Ovary (tissue), 9 donors: ENCODE data around the gene BAIAP2L2. TPM values are rescaled to one million over a fixed set of nuclear protein-coding genes. Genes with fewer than 3 reads are reported as not detected.
A peak's percentile ranks its signal among the peaks of the same experiment; 100 is the strongest.
"Not testable (repeated sequence)": the region's sequence is repeated elsewhere in the genome, so short reads cannot be mapped to it uniquely, and the experiment has no call there.

ENCODE experiments used
- DNase-seq, 5 donors: peaks; one replicate each; pipeline ENCODE4 v3.0.0-alpha.2; 2019 to 2020
- H3K27ac ChIP-seq, 2 donors: fragments of 200-600 bp; one replicate each; pipeline versions ENCODE4 v1.5.1 to v1.8.0; 2019 to 2022
- H3K27me3 ChIP-seq: fragments of 200-600 bp; one replicate; pipeline ENCODE4 v1.8.0; 2022
- H3K36me3 ChIP-seq: fragments of 200-600 bp; sonication (generic); one replicate; pipeline ENCODE4 v1.5.1; 2019
- H3K4me1 ChIP-seq: one replicate; pipeline ENCODE4 v1.8.1; 2013; ENCODE audit warnings: mild to moderate bottlenecking, moderate library complexity; ENCODE audit not compliant: insufficient read depth
- H3K4me3 ChIP-seq: fragments of 200-600 bp; sonication (generic); one replicate; pipeline ENCODE4 v1.5.1; 2017
- H3K9me3 ChIP-seq, 2 donors: fragments of 200-600 bp in 1 of 2; sonication (generic) in 1 of 2; one replicate each; pipeline versions ENCODE4 v1.5.1 to v1.8.1; 2013 to 2019; ENCODE audit warnings: mild to moderate bottlenecking in 1 of 2, moderate library complexity in 1 of 2
- CTCF ChIP-seq, 3 donors: fragments of 450-650 bp in 2 of 3; fragments of 200-600 bp in 1 of 3; IDR thresholded peaks; one replicate each; pipeline versions ENCODE4 v1.5.1 to v1.8.0; 2016 to 2022; ENCODE audit warnings: antibody characterized with exemption in 3 of 3, mild to moderate bottlenecking in 1 of 3
- EP300 ChIP-seq: sonication (generic); formaldehyde crosslinking; IDR thresholded peaks from one replicate; pipeline ENCODE4 v1.6.1; 2017; ENCODE audit warnings: antibody characterized with exemption
- POLR2A ChIP-seq: fragments of 450-650 bp; IDR thresholded peaks from one replicate; pipeline ENCODE4 v1.6.1; 2017; ENCODE audit warnings: antibody characterized with exemption, mild to moderate bottlenecking, moderate library complexity
- WGBS, 3 donors: extraction: QIAGEN DNeasy Blood & Tissue Kit in 1 of 3; methylation state at CpG; one replicate each; pipeline versions ENCODE4 v1.1.5 to v1.1.7; 2013 to 2017; 5-methylcytosine and 5-hydroxymethylcytosine counted together
- intact Hi-C, 4 donors: fragments of 100-400 bp; cut with DNase I; formaldehyde crosslinking; loops; one replicate each; pipeline versions ENCODE4 v1.11.0 to v1.15.1; 2022 to 2023
- polyA plus RNA-seq, 2 donors: library from polyadenylated mRNA; stranded (reverse); fragments of 200-250 nt in 1 of 2; fragments of 350-450 nt in 1 of 2; fragmentation: Illumina TruSeq in 1 of 2; extraction: RNeasy Lipid Tissue Mini Kit (QIAGEN cat#74804) in 1 of 2; gene quantifications; one replicate each; pipeline ENCODE4 v1.2.3, GENCODE V29; 2013 to 2014
- total RNA-seq, 7 donors: library from RNA; depleted of rRNA in 2 of 7; stranded (reverse); fragments of >200 nt in 2 of 7; fragmentation: NEBNext Ultra II Directional in 3 of 7; extraction: Animal tissue kit (Norgen Biotek cat#: 25700) in 3 of 7; gene quantifications; one replicate each; pipeline versions ENCODE4 v1.1.0 to v1.2.4, GENCODE V29; 2016 to 2023
- donor health status: DM: no; HTN: no; CAD: no; lungs with moderate emphysema.
- donor health status: DM: no; HTN: no; CAD: no.
- donor health status: Bipolar disorder and iron deficiency.
- donor health status: DM: yes; HTN: yes; CAD: no.
- donor health status: DM: no; HTN: no; CAD: no.
- donor health status: DM: yes; HTN: yes; CAD: no.

The BAIAP2L2 gene
- total and polyA plus RNA-seq, 9 donors, result 0.40 to 3.1 (median 1.2) TPM; not detected in 1

GRCh38 chr22:38040953-38041759 lies 69.3 kb downstream of the BAIAP2L2 start:
- Histone ChIP-seq H3K36me3 (no peaks in the 10 kb centered on the region), H3K27me3 (no peaks in the 10 kb centered on the region), H3K9me3 (no peaks in the 10 kb centered on the region), H3K4me3 (no peak overlapping the region), H3K4me1 (no peaks in the 10 kb centered on the region), H3K27ac (no peak overlapping the region)
- no peak for TF ChIP-seq POLR2A
- TF ChIP-seq EP300, result no peak
- no peak for TF ChIP-seq CTCF (IDR thresholded peaks at IDR 0.05)
- peak in 1 of 5 donors; percentile 50 for DNase-seq
- WGBS, 3 donors, result 64 to 71% (median 66%) methylated on average over 20 of the region's 20 CpGs
- intact Hi-C loops, result no loop called here

- no peak overlapping the region for H3K27ac ChIP-seq
Observed at GRCh38 chr22:38038890-38039812, 71.3 kb downstream of the BAIAP2L2 start.

GRCh38 chr22:38038426-38038825 lies 72.1 kb downstream of the BAIAP2L2 start:
- no peak overlapping the region for H3K4me3 ChIP-seq
- peaks cover 4% of the 10 kb centered on the region for H3K4me1 ChIP-seq
- H3K36me3 ChIP-seq, result no peaks in the 10 kb centered on the region
- WGBS, 3 donors, result 93 to 98% (median 96%) methylated on average over 22 to 23 of the region's 23 CpGs
- no peak overlapping the region for H3K27ac ChIP-seq
- H3K9me3 ChIP-seq, result no peaks in the 10 kb centered on the region
- no peak for DNase-seq
- intact Hi-C loops, result no loop called here
- H3K27me3 ChIP-seq, result no peaks in the 10 kb centered on the region
- TF ChIP-seq POLR2A, result no peak
- TF ChIP-seq CTCF (IDR thresholded peaks at IDR 0.05), result no peak
- no peak for TF ChIP-seq EP300

More at GRCh38 chr22:38038890-38039812, 71.3 kb downstream of the BAIAP2L2 start:
- no peak for TF ChIP-seq CTCF (IDR thresholded peaks at IDR 0.05)
- no peak for TF ChIP-seq EP300
- no peaks in the 10 kb centered on the region for H3K36me3 ChIP-seq
- intact Hi-C loops, result no loop called here
- peaks cover 1% of the 10 kb centered on the region for H3K4me1 ChIP-seq
- WGBS, 3 donors, result 46 to 50% (median 48%) methylated on average over 45 to 46 of the region's 46 CpGs
- H3K27me3 ChIP-seq, result no peaks in the 10 kb centered on the region
- H3K4me3 ChIP-seq, result no peak overlapping the region
- H3K9me3 ChIP-seq, result no peaks in the 10 kb centered on the region
- peak in 1 of 5 donors; percentile 68 for DNase-seq

- H3K4me1 ChIP-seq, H3K9me3 ChIP-seq, intact Hi-C loops, H3K4me3 ChIP-seq, H3K27me3 ChIP-seq, DNase-seq, H3K36me3 ChIP-seq, H3K27ac ChIP-seq: not testable (repeated sequence)
- WGBS, 3 donors, result 85 to 89% (median 86%) methylated on average over 13 of the region's 13 CpGs
Observed at GRCh38 chr22:38037367-38038150, 72.9 kb downstream of the BAIAP2L2 start.
